ENCODE measurements around the gene TMEM61.
"Not testable (repeated sequence)": the region's sequence is repeated elsewhere in the genome, so short reads cannot be mapped to it uniquely, and the experiment has no call there.

Gene TMEM61

GRCh38 chr1:54980528-54981241 is at the start of gene TMEM61:
TMEM61 (plus strand) TSS chr1:54980628; CDS start chr1:54981066, 438 bp downstream.
- no peak for DNase-seq (ENCODE audit: low spot score)

GRCh38 chr1:54931275-54931840 is 49.1 kb upstream of the TMEM61 start:
- no peak for DNase-seq (ENCODE audit: low spot score)

- DNase-seq (ENCODE audit: low spot score), result not testable (repeated sequence)
Observed at GRCh38 chr1:54934081-54934480, 46.3 kb upstream of the TMEM61 start.

GRCh38 chr1:54934869-54935268 is 45.6 kb upstream of the TMEM61 start:
- peak; percentile 28 for DNase-seq (ENCODE audit: low spot score)

GRCh38 chr1:54936791-54937190 is 43.6 kb upstream of the TMEM61 start:
- DNase-seq (ENCODE audit: low spot score), result no peak

GRCh38 chr1:54937469-54937868 is 43.0 kb upstream of the TMEM61 start:
- DNase-seq (ENCODE audit: low spot score), result no peak

- not testable (repeated sequence) for DNase-seq (ENCODE audit: low spot score)
Observed at GRCh38 chr1:54938955-54939354, 41.5 kb upstream of the TMEM61 start.

- DNase-seq (ENCODE audit: low spot score), result peak; percentile 31
Observed at GRCh38 chr1:54940042-54940441, 40.4 kb upstream of the TMEM61 start.

- DNase-seq (ENCODE audit: low spot score), result no peak
Observed at GRCh38 chr1:54942976-54943375, 37.5 kb upstream of the TMEM61 start.

GRCh38 chr1:54944610-54945392 is 35.6 kb upstream of the TMEM61 start:
- DNase-seq (ENCODE audit: low spot score), result peak; percentile 63

GRCh38 chr1:54945393-54945936 is 35.0 kb upstream of the TMEM61 start:
- no peak for DNase-seq (ENCODE audit: low spot score)

- DNase-seq (ENCODE audit: low spot score), result no peak
Observed at GRCh38 chr1:54947540-54947939, 32.9 kb upstream of the TMEM61 start.

- no peak for DNase-seq (ENCODE audit: low spot score)
Observed at GRCh38 chr1:54949053-54949452, 31.4 kb upstream of the TMEM61 start.

GRCh38 chr1:54950006-54950368 is 30.4 kb upstream of the TMEM61 start:
- no peak for DNase-seq (ENCODE audit: low spot score)

- peak; percentile 85 for DNase-seq (ENCODE audit: low spot score)
Observed at GRCh38 chr1:54950369-54951163, 29.9 kb upstream of the TMEM61 start.

- no peak for DNase-seq (ENCODE audit: low spot score)
Observed at GRCh38 chr1:54951810-54952226, 28.6 kb upstream of the TMEM61 start.

GRCh38 chr1:54952950-54953718 is 27.3 kb upstream of the TMEM61 start:
- DNase-seq (ENCODE audit: low spot score), result peak; percentile 42

GRCh38 chr1:54953846-54954245 is 26.6 kb upstream of the TMEM61 start:
- no peak for DNase-seq (ENCODE audit: low spot score)

- no peak for DNase-seq (ENCODE audit: low spot score)
Observed at GRCh38 chr1:54955359-54955758, 25.1 kb upstream of the TMEM61 start.

- DNase-seq (ENCODE audit: low spot score), result no peak
Observed at GRCh38 chr1:54956726-54957125, 23.7 kb upstream of the TMEM61 start.

- DNase-seq (ENCODE audit: low spot score), result no peak
Observed at GRCh38 chr1:54959241-54959640, 21.2 kb upstream of the TMEM61 start.
